GM19463 (cell line): ENCODE measurements around the gene PIK3R2.
"Not testable (repeated sequence)": the region's sequence is repeated elsewhere in the genome, so short reads cannot be mapped to it uniquely, and the experiment has no call there.

ENCODE experiments used
- ATAC-seq: cut with Tn5 transposase; IDR thresholded peaks from one replicate; pipeline ENCODE4 v1.9.1; 2021; ENCODE audit warnings: mild to moderate bottlenecking, moderate library complexity; ENCODE audit not compliant: unreplicated experiment

PIK3R2 gene

DNA sequence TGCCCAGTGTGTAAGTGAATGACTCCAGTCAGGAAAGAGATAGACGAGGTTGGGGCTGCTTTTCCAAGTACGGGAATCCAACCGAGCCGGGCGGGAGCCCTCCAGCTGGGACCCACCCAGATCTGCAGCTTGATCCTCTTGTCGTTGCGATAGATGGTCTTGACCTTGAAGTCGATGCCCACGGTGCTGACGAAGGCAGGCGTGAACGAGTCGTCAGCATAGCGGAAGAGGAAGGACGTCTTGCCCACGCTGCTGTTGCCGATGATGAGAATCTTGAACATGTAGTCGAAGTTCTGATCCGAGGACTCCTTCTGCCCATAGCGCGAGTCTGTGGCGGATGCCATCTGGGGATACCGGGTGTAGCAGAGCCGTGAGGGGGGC is 49.4 kb downstream of the PIK3R2 start:
- ATAC-seq: no peak

DNA sequence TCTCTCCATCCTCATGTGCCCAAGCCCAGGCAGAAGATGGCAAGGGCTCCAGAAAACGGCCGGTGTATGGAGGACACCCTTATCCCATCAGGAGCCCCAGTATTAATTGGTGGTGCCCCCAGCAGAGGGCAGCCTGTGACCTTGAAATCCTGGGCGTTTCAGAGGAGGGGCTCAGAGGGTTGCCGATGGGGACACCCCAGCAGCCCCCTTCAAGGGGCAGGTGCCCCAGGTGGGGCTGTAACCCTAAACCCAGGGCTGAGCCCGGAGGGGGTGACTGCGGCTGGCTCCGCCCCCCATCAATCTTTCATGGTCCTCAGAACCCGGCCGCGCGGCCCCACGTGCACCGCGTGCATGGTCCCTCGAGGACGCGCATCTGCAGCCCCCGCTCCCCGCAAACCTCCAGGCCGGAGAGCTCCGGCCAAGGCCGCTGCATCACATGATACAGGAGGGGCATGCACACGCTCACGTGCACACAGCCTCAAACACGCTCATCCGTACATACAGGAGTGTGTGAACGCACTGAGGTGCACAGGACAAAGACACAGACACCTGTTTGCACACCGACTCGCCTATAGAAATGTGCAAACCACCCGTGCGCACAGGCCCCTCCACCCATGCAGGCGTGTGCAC is 49.9 kb downstream of the PIK3R2 start:
- ATAC-seq: no peak

DNA sequence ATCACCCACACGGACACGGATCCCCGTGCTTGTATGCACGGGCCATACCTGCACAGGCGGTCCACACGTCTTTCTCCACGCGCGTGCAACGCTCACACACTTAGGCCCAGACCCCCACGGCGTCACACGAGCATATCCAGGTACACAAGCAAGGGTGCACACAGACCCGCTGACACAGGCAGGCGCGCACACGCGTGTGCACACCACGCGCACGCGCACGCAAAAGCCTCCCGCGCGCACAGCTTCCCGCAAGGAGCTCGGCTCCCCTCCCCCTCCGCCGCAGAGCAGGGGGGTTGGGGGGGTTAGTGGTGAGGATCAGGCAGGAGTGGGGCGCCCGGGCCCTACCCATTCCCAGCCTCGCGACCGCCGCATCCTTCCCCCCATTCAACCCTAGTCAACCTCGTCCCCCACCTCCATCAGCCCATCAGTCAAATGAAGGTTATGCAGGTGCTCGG is 50.5 kb downstream of the PIK3R2 start:
- no peak for ATAC-seq

DNA sequence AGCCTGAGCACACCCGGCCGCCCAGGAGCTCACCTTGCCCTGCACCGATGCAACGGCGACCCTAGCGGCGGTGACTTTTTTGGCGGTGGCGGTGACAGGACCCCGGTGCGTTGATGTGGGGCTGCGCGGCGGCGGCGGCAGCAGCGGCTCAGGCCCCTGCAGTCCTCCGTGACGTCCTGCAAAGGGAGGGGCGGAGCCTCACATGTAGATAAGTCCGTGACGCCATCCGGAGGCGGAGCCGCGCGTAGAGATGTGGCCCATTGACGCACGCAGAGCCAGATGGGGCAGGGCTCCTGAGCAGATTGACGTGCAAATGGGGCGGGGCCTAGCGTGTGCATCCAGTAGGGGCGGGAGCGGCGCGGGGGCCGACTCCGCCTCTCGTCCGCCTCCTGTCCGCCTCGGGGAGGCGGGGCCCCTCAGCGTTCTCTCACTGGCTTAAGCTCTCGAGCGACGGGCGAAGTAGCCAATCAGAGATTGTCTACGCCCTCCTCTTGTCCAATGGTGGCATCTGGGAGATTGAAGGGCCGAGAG is 51.0 kb downstream of the PIK3R2 start, which contains the start of gene RAB3A:
RAB3A (minus strand) TSS at position 180 of the 531 bp plus-strand sequence. CDS start 1,302 bp downstream, outside the sequence.
- peak; percentile 89 for ATAC-seq

DNA sequence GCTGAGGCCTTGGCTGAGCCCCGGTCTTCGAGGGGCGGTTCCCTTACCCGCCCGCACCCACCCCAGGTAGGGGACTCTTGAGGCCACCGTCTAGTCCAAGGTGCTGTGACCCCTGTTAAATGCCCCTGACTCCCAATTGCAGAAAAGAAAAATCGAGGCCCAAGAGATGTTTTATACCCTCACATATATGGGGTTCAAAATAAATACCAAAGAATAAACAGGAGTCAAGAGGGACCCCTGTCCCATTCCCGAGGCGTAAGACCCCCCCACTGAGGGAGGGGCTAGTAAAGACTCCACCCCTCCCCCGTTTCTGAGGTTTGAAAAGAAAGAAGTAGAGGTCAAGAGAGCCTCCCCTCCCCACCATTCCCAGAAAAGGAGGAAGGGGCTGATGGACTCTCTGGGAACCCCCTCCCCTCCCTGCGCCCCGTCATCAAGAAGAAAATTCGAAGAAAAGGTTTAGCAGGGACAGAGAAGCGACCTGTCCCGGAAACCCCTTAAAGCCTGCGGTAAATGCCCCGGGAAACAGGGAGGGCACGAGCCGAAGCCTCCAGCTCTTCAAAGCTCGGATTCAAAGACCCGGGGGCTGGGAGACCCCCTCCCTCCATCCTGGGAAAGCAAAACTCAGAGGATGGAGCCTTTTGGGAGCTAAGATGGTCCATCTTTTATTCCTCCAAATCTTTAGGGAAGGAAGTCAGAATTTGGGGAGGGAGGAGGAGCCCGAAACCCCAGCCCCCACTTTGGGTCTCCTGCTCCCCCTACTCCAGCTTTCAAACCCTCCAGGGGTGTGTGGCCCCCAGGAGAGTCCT is 51.6 kb downstream of the PIK3R2 start:
- ATAC-seq: no peak

DNA sequence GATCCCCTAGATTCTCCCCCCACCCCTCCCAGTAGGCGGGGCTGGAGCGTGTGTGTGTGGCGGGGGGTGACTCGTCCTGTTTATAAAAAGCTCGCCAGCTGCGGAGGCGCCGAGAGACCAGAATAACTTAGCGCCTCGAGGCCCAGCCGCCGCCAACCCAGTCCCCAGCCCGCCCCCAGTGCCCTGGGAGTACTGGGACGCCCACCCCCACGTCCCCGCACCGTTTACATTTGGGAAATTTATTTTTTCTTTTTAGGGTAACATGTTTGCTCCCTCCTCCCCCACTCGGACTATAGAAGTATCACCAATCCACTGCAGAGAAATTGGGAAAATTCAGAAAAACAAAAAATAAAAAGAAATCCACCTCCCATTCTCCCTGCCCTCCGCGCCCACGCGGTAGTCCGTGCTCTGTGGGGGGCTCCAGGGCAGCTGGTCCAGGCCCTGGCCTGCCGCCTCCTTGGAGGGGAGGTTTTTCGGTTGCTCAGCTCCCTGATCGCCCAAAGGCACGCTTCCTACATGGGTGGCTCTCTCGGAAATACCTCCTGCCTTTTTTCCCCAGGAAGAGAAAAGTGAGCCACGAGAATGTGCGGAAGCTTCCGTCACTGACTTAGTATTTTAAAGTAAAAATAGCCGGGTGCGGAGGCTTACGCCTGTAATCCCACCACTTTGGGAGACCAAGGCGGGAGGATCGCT is 52.4 kb downstream of the PIK3R2 start:
- ATAC-seq: no peak

DNA sequence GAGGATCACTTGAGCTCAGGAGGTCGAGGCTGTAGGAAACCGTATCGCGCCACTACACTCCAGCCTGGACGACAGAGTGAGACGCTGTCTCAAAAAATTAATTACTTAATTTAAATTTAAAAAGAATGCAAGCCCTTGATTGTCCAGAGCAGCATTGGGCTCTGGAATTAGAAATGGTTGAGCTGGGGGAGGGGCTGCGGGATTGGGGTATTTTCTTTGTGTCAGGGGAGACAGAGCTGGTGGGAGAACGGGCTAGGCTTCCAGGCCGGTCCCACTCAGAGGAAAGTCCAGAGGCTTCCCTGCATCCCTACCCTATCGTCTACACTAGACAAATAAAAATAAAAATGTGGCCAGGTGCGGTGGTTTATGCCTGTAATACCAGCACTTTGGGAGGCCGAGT is 53.1 kb downstream of the PIK3R2 start:
- ATAC-seq: no peak

DNA sequence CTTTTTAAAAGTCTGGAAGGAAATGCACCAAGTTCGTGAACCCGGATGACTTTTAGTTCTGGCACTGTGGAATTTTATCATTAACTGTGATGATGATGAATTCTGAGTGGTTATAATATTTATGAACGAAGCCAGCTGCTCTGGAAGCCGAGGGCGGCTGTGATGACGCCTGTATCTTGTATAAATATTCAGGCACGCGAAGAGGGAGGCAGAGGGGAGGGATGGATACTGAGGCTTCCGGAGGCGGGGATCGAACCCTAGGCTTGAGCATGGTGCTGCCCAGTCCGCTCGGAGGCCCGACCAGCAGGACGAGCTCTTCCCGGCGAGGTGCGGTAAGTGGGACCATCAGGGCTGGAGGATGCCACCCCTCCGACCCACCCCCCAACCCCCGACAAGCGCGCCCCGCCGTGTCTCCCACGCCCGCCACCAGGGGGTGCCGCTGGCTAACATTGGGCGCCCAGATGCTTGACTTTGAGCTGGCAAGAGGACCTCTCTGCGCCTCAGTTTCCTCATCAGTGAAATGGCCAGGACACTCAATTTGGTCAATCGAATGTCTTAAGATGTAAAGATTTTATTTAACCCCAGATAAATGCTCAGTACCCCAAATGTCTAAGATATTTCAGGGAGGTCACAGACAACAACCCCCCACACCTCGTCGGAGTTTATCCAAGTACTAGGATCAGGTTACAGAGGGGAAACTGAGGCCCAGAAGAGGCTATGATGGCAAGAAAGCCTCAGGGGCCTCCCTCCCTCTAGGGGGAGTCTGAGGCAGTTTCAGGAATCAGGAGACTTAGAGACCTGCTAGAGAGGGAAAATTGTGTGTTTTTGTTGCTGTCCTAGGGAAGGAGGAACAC is 55.4 kb downstream of the PIK3R2 start:
- ATAC-seq: no peak

DNA sequence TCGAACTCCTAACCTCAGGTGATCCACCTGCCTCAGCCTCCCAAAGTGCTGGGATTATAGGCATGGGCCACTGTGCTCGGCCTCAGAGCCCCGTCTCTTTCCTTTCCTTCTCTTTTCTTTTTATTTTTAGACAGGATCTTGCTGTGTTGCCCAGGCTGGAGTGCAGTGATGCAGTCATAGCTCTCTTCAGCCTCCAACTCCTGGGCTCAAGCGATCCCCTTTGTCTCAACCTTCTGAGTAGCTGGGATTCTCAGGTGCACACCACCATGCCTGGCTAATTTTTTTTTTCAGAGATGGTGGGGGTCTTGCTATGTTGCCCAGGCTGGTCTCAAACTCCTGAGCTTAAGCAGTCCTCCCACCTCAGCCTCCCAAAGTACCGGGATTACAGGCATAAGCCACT is 56.9 kb downstream of the PIK3R2 start:
- ATAC-seq: not testable (repeated sequence)

DNA sequence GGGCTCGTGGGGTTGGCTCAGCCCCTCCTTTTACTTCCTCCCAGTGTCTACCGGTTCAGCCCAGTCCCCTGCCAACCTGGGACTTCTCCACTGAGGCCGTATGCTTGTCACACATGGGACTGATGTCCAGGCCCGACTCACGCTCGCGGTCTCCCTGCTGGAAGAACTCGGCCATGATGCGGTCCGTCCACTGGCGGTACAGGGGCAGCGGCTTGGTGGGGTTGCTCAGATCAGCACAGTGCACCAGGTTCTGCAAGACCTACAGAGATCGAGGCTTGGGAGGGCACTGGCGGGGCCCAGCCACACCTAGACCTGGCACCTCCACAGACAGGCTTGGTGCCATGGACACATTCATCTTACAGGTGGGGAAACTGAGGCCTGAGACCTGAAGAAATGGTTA is 58.7 kb downstream of the PIK3R2 start:
- ATAC-seq: no peak

DNA sequence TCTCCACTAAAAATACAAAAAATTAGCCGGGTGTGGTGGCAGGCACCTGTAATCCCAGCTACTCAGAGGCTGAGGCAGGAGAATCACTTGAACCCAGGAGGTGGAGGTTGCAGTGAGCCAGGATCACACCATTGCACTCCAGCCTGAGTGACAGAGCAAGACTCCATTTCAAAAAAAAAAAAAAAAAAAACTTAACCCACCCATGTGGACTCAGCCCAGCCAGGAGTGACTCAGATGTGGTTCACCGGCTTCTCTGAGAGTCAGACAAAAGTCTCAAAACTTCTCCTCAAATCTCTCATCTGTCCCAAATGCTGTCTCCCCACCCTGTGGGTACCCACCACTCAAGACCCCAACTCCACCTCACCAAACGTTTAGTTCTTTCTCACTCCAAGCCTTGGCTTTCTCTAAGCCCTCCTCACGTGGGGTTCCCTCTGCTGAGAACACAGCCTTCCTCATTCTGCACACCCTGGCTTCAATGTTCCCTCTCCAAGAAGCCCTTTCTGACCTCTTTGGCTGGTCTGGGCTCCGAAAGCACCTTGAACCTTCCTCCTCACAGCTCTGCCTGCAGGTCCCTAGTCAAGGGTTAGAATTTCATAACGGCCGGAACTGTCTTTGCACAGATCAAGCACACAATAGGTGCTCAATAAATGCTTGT is 61.9 kb downstream of the PIK3R2 start:
- no peak for ATAC-seq

DNA sequence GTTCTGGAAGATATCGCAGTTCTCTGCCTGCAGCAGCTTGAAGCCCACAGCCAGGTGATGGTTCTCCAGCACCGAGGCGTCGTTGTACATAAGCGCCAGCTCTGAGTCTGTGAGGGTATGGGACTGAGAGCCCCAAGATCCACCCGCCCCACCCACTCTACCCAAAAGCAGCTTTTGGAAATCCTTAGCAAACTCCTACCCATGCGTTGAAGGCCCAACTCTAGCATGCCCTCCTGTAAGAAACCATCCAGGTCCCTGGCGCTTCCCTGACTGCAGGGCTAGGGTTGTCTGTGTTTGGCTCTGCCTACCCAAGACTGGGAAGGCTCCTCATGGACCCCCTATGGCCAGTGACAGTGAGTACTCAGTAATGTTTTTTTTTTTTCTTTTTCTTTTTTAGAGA is 63.8 kb downstream of the PIK3R2 start:
- ATAC-seq: no peak

DNA sequence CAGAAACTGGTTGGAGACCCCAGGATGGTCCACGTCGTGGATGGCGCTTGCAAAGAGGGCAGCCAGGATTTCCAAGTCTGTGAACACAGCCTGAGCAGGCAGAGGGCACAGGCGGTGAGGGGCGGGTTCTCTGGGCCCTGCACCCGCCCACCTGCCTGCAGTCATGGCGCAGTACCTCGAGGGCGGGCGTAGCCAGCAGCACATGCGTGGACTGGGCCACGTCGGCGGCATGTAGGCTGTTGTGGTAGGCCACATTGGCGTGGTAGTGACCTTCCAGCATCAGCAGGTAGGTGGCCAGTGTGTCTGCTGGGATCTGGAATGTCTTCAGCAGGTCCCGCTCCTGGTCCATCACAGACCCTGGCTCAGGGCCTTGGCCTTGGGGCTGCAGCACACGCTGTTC is 65.2 kb downstream of the PIK3R2 start:
- no peak for ATAC-seq

DNA sequence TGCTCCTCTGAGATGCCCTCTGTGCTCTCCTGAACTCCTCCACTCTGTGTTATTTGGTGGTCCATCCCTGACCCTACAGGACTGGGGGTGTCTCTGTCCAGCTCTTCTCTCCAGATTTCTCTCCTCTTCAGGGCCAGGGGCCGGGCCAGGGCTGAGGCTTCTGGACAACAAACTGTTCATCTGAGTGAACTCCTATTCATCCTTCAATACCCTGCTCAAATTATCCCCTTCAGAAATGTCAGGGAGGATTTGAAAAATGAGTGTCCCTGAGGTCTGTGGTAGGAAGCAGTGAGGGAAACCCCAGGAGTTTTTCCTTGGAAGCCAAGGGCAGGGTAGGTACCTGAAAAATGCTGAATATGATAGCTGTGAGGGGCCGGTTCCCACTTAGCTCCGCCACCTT is 65.6 kb downstream of the PIK3R2 start:
- no peak for ATAC-seq
